ENCODE data around the gene INSIG1. TPM values are rescaled to one million over a fixed set of nuclear protein-coding genes. Genes with fewer than 3 reads are reported as not detected.

The INSIG1 gene
- total and polyA plus RNA-seq, 4 donors: 118 to 219 (median 193) TPM

DNA sequence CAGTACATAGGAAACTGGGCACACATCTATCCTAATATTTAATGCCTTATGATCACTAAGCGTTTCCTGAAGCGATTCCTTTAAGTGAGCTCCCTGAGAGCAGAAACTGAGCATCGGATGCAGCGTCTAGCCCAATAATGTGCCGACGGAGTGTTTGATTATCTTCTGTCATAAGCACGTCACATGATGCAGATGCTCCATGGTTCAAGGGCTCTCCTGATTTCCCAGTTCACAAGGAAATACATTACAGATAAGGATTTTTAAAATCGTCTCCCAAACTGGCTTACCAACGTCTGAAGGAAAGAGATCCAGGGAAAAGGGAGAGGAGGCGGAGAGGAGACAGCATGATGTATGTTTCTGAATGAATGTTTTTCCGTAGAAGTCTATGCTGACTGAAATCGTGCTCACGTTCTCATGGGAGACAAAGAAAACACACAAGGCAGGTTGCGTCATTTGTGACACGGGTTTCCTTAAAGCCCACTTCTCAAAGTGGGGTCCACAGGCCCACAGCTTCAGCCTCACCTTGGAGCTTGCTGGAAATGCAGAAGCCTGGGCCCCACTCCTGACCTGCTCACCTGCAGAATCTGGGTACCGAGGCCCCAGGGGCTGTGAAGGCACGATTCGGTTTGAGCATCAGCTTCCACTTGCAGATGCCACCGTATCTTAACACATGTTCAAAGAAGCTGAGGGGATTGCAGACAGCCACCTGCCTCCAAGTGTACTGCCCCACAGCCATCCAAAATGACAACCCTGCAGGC, 21.5 kb upstream of the INSIG1 start:
- Histone ChIP-seq H3K9me3 (ENCODE audit: control insufficient read depth in 4 of 4, low read length in 3 of 4) (no peaks in the 10 kb centered on the region), H3K36me3 (ENCODE audit: control insufficient read depth in 4 of 4, insufficient read depth in 3 of 4, low read depth in 1 of 4, low read length in 3 of 4) (no peaks in the 10 kb centered on the region), H3K4me1 (ENCODE audit: control insufficient read depth in 4 of 4, insufficient read depth in 4 of 4, low read length in 3 of 4) (peaks cover 6 to 44% (median 33%) of the 10 kb centered on the region in 4 donors), H3K4me3 (ENCODE audit: low read depth in 1 of 3, low read length in 3 of 3) (peak overlapping the region in 2 of 3 donors; percentile 31 to 38), H3K9ac (ENCODE audit: low read depth in 1 of 2, low read length in 2 of 2) (peak overlapping the region in 1 of 2 donors; percentile 83), H3K27me3 (ENCODE audit: control insufficient read depth in 4 of 4, insufficient read depth in 4 of 4, low read length in 3 of 4) (no peaks in the 10 kb centered on the region), H3K27ac (ENCODE audit: low read depth in 1 of 2, low read length in 2 of 2) (peak overlapping the region; percentile 91 to 93)
- DNase-seq (ENCODE audit: low spot score): no peak
- TF ChIP-seq RXRA (IDR thresholded peaks at IDR 0.05) (peak in 1 of 2 donors; percentile 54), TAF1 (conservative IDR thresholded peaks at IDR 0.05) (no peak), NR2F2 (IDR thresholded peaks at IDR 0.05) (no peak), RAD21 (IDR thresholded peaks at IDR 0.05) (no peak), HNF4A (conservative IDR thresholded peaks at IDR 0.05) (peak; percentile 37 to 46), FOXA2 (IDR thresholded peaks at IDR 0.05) (no peak), HNF4G (IDR thresholded peaks at IDR 0.05) (no peak), JUND (IDR thresholded peaks at IDR 0.05) (no peak), GABPA (IDR thresholded peaks at IDR 0.05 in 1 of 2, conservative IDR thresholded peaks at IDR 0.05 in 1 of 2) (no peak), SP1 (IDR thresholded peaks at IDR 0.05) (no peak)
- TF ChIP-seq, protein P1, sequence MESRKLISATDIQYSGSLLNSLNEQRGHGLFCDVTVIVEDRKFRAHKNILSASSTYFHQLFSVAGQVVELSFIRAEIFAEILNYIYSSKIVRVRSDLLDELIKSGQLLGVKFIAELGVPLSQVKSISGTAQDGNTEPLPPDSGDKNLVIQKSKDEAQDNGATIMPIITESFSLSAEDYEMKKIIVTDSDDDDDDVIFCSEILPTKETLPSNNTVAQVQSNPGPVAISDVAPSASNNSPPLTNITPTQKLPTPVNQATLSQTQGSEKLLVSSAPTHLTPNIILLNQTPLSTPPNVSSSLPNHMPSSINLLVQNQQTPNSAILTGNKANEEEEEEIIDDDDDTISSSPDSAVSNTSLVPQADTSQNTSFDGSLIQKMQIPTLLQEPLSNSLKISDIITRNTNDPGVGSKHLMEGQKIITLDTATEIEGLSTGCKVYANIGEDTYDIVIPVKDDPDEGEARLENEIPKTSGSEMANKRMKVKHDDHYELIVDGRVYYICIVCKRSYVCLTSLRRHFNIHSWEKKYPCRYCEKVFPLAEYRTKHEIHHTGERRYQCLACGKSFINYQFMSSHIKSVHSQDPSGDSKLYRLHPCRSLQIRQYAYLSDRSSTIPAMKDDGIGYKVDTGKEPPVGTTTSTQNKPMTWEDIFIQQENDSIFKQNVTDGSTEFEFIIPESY (IDR thresholded peaks at IDR 0.05): no peak
- TF ChIP-seq, protein P2, sequence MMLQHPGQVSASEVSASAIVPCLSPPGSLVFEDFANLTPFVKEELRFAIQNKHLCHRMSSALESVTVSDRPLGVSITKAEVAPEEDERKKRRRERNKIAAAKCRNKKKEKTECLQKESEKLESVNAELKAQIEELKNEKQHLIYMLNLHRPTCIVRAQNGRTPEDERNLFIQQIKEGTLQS (IDR thresholded peaks at IDR 0.05): no peak
- TF ChIP-seq, protein P3, sequence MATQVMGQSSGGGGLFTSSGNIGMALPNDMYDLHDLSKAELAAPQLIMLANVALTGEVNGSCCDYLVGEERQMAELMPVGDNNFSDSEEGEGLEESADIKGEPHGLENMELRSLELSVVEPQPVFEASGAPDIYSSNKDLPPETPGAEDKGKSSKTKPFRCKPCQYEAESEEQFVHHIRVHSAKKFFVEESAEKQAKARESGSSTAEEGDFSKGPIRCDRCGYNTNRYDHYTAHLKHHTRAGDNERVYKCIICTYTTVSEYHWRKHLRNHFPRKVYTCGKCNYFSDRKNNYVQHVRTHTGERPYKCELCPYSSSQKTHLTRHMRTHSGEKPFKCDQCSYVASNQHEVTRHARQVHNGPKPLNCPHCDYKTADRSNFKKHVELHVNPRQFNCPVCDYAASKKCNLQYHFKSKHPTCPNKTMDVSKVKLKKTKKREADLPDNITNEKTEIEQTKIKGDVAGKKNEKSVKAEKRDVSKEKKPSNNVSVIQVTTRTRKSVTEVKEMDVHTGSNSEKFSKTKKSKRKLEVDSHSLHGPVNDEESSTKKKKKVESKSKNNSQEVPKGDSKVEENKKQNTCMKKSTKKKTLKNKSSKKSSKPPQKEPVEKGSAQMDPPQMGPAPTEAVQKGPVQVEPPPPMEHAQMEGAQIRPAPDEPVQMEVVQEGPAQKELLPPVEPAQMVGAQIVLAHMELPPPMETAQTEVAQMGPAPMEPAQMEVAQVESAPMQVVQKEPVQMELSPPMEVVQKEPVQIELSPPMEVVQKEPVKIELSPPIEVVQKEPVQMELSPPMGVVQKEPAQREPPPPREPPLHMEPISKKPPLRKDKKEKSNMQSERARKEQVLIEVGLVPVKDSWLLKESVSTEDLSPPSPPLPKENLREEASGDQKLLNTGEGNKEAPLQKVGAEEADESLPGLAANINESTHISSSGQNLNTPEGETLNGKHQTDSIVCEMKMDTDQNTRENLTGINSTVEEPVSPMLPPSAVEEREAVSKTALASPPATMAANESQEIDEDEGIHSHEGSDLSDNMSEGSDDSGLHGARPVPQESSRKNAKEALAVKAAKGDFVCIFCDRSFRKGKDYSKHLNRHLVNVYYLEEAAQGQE (IDR thresholded peaks at IDR 0.05): no peak
- TF ChIP-seq, protein P4, sequence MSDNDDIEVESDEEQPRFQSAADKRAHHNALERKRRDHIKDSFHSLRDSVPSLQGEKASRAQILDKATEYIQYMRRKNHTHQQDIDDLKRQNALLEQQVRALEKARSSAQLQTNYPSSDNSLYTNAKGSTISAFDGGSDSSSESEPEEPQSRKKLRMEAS (IDR thresholded peaks at IDR 0.05): no peak
- TF ChIP-seq, protein P5, sequence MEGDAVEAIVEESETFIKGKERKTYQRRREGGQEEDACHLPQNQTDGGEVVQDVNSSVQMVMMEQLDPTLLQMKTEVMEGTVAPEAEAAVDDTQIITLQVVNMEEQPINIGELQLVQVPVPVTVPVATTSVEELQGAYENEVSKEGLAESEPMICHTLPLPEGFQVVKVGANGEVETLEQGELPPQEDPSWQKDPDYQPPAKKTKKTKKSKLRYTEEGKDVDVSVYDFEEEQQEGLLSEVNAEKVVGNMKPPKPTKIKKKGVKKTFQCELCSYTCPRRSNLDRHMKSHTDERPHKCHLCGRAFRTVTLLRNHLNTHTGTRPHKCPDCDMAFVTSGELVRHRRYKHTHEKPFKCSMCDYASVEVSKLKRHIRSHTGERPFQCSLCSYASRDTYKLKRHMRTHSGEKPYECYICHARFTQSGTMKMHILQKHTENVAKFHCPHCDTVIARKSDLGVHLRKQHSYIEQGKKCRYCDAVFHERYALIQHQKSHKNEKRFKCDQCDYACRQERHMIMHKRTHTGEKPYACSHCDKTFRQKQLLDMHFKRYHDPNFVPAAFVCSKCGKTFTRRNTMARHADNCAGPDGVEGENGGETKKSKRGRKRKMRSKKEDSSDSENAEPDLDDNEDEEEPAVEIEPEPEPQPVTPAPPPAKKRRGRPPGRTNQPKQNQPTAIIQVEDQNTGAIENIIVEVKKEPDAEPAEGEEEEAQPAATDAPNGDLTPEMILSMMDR (IDR thresholded peaks at IDR 0.05; ENCODE audit: low read depth, low read length, missing input control): no peak
- 38% methylated on average over 19 of the region's 19 CpGs for WGBS

Measured in liver (tissue), 9 donors.